Measurements from ENCODE around the gene CAMK2A.
"Not testable (repeated sequence)": the region's sequence is repeated elsewhere in the genome, so short reads cannot be mapped to it uniquely, and the experiment has no call there.

CAMK2A gene

GRCh38 chr5:150236981-150237754 lies 52.4 kb downstream of the CAMK2A start:
- Histone ChIP-seq H3K4me3 (ENCODE audit: low read length) (no peak overlapping the region), H3K9me3 (replicated peaks; ENCODE audit: low read length) (no peaks in the 10 kb centered on the region), H3K9ac (ENCODE audit: low read depth, low read length) (no peak overlapping the region), H3K4me1 (ENCODE audit: control insufficient read depth, insufficient read depth, low read length) (no peaks in the 10 kb centered on the region), H3K4me2 (ENCODE audit: low read length) (no peak overlapping the region), H3K36me3 (ENCODE audit: insufficient read depth, low read length) (no peaks in the 10 kb centered on the region), H3K27me3 (ENCODE audit: control insufficient read depth, insufficient read depth, low read length) (peaks cover 7% of the 10 kb centered on the region)

DNA sequence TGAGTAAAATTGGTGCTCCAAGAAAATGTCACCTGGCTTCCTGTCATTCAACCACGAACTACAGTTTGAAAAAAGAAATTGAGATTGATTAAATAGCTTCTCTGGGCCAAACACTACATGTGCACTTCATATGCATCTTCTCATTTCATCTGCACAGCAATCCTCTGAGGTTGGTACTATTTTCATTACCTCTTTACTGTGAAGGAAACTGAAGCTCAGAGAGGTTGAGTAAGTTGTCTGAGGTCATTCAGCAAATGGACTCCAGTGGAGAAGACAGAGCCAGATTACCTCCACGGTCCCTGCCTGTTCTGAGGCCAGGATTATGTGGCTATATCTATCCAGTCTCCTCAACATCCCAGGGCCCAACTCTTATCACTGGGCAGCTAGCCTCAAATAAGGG lies 53.3 kb downstream of the CAMK2A start:
- Histone ChIP-seq H3K4me2 (ENCODE audit: low read length) (no peak overlapping the region), H3K9me3 (replicated peaks; ENCODE audit: low read length) (no peaks in the 10 kb centered on the region), H3K27me3 (ENCODE audit: control insufficient read depth, insufficient read depth, low read length) (peaks cover 7% of the 10 kb centered on the region), H3K4me1 (ENCODE audit: control insufficient read depth, insufficient read depth, low read length) (no peaks in the 10 kb centered on the region), H3K4me3 (ENCODE audit: low read length) (no peak overlapping the region), H3K36me3 (ENCODE audit: insufficient read depth, low read length) (no peaks in the 10 kb centered on the region), H3K9ac (ENCODE audit: low read depth, low read length) (no peak overlapping the region)

- no peaks in the 10 kb centered on the region for H3K4me1 ChIP-seq (ENCODE audit: control insufficient read depth, insufficient read depth, low read length)
- no peak overlapping the region for H3K4me3 ChIP-seq (ENCODE audit: low read length)
- H3K9me3 ChIP-seq (replicated peaks; ENCODE audit: low read length), result no peaks in the 10 kb centered on the region
- H3K36me3 ChIP-seq (ENCODE audit: insufficient read depth, low read length), result no peaks in the 10 kb centered on the region
- H3K27me3 ChIP-seq (ENCODE audit: control insufficient read depth, insufficient read depth, low read length), result peaks cover 7% of the 10 kb centered on the region
- H3K9ac ChIP-seq (ENCODE audit: low read depth, low read length), result no peak overlapping the region
- no peak overlapping the region for H3K4me2 ChIP-seq (ENCODE audit: low read length)
Measured at GRCh38 chr5:150235500-150235854, 54.1 kb downstream of the CAMK2A start.

GRCh38 chr5:150234576-150235499 lies 54.7 kb downstream of the CAMK2A start:
- Histone ChIP-seq H3K36me3 (ENCODE audit: insufficient read depth, low read length) (no peaks in the 10 kb centered on the region), H3K9me3 (replicated peaks; ENCODE audit: low read length) (no peaks in the 10 kb centered on the region), H3K27me3 (ENCODE audit: control insufficient read depth, insufficient read depth, low read length) (peaks cover 7% of the 10 kb centered on the region), H3K4me2 (ENCODE audit: low read length) (no peak overlapping the region), H3K9ac (ENCODE audit: low read depth, low read length) (no peak overlapping the region), H3K4me3 (ENCODE audit: low read length) (no peak overlapping the region), H3K4me1 (ENCODE audit: control insufficient read depth, insufficient read depth, low read length) (no peaks in the 10 kb centered on the region)

GRCh38 chr5:150233706-150234105 lies 55.9 kb downstream of the CAMK2A start:
- H3K36me3 ChIP-seq (ENCODE audit: insufficient read depth, low read length); H3K9me3 ChIP-seq (replicated peaks; ENCODE audit: low read length); H3K4me2 ChIP-seq (ENCODE audit: low read length); H3K4me3 ChIP-seq (ENCODE audit: low read length); H3K4me1 ChIP-seq (ENCODE audit: control insufficient read depth, insufficient read depth, low read length); H3K9ac ChIP-seq (ENCODE audit: low read depth, low read length); H3K27me3 ChIP-seq (ENCODE audit: control insufficient read depth, insufficient read depth, low read length): not testable (repeated sequence)

DNA sequence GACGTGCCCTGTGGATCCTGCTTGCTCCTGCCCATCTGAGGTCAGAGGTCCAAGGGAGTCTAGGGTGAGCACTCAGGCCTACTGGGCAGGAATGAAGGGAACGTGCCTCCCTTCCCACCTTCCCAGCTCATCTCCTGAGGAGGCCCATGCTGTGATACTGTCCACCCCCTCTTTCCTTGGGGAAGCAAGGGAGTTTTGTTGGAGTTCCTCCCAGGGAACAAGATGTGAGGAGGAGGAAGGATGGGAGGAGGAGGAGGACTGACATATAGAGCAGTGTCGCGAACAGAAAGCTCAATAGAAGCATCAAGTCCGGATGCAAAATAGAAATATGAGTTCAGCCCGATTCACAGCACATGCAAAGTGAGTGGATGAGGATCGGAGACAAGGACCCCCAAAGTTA lies 58.7 kb downstream of the CAMK2A start:
- H3K36me3 ChIP-seq (ENCODE audit: insufficient read depth, low read length), result no peaks in the 10 kb centered on the region
- no peak overlapping the region for H3K9ac ChIP-seq (ENCODE audit: low read depth, low read length)
- H3K4me1 ChIP-seq (ENCODE audit: control insufficient read depth, insufficient read depth, low read length), result no peaks in the 10 kb centered on the region
- no peaks in the 10 kb centered on the region for H3K9me3 ChIP-seq (replicated peaks; ENCODE audit: low read length)
- no peak overlapping the region for H3K4me2 ChIP-seq (ENCODE audit: low read length)
- H3K4me3 ChIP-seq (ENCODE audit: low read length), result no peak overlapping the region
- no peaks in the 10 kb centered on the region for H3K27me3 ChIP-seq (ENCODE audit: control insufficient read depth, insufficient read depth, low read length)

GRCh38 chr5:150229571-150229970 lies 60.0 kb downstream of the CAMK2A start:
- no peak overlapping the region for H3K9ac ChIP-seq (ENCODE audit: low read depth, low read length)
- H3K27me3 ChIP-seq (ENCODE audit: control insufficient read depth, insufficient read depth, low read length), result no peaks in the 10 kb centered on the region
- H3K4me1 ChIP-seq (ENCODE audit: control insufficient read depth, insufficient read depth, low read length), result no peaks in the 10 kb centered on the region
- H3K4me2 ChIP-seq (ENCODE audit: low read length), result no peak overlapping the region
- no peaks in the 10 kb centered on the region for H3K9me3 ChIP-seq (replicated peaks; ENCODE audit: low read length)
- H3K4me3 ChIP-seq (ENCODE audit: low read length), result no peak overlapping the region
- no peaks in the 10 kb centered on the region for H3K36me3 ChIP-seq (ENCODE audit: insufficient read depth, low read length)

- Histone ChIP-seq H3K4me3 (ENCODE audit: low read length) (no peak overlapping the region), H3K9me3 (replicated peaks; ENCODE audit: low read length) (no peaks in the 10 kb centered on the region), H3K27me3 (ENCODE audit: control insufficient read depth, insufficient read depth, low read length) (no peaks in the 10 kb centered on the region), H3K9ac (ENCODE audit: low read depth, low read length) (no peak overlapping the region), H3K4me2 (ENCODE audit: low read length) (no peak overlapping the region), H3K4me1 (ENCODE audit: control insufficient read depth, insufficient read depth, low read length) (no peaks in the 10 kb centered on the region), H3K36me3 (ENCODE audit: insufficient read depth, low read length) (no peaks in the 10 kb centered on the region)
Measured at GRCh38 chr5:150227606-150228273, 61.8 kb downstream of the CAMK2A start.

DNA sequence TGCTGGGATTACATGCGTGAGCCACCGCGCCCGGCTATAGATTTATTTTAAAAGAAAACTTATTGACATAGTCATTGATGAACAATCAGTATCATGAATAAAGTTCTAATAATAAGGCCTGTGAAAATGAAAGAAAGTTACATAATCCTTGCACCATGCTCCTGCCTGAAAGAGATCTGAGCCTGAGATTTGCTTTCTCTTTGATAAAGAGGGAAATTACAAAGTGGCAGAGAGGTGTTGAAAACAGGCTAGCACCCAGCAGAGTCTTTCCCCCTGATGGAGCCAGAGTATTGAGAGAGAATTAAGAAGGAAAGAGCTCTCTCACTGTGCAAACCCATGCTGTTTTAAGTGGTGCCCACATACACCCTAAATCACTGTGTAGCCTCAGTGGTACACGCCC lies 62.5 kb downstream of the CAMK2A start:
- Histone ChIP-seq H3K9me3 (replicated peaks; ENCODE audit: low read length) (no peaks in the 10 kb centered on the region), H3K36me3 (ENCODE audit: insufficient read depth, low read length) (no peaks in the 10 kb centered on the region), H3K4me1 (ENCODE audit: control insufficient read depth, insufficient read depth, low read length) (no peaks in the 10 kb centered on the region), H3K4me2 (ENCODE audit: low read length) (no peak overlapping the region), H3K27me3 (ENCODE audit: control insufficient read depth, insufficient read depth, low read length) (peaks cover 5% of the 10 kb centered on the region), H3K9ac (ENCODE audit: low read depth, low read length) (no peak overlapping the region), H3K4me3 (ENCODE audit: low read length) (no peak overlapping the region)

DNA sequence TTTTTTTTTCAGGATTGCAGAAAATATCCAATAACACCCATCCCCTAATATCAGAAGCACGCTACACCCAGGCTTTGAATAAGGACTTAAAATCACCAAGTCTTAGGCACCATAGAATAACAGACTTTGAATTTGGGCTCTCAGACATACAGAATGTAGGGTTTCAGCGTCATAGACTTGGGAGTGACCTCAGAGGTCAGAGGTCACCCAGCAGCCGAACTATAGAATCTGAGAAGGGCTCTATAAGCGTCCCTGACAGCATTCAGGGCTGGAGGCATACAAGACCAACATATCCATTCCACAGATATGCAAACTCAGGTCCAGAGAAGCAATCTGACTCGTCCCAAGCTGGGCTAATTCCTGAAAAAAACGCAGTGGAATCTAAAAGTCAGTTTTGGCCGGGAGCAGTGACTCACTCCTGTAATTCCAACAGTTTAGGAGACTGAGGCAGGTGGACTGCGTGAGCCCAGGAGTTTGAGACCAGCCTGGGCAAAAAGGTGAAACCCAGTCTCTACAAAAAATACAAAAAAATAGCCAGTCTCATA lies 65.0 kb downstream of the CAMK2A start:
- H3K4me3 ChIP-seq (ENCODE audit: low read length), result no peak overlapping the region
- H3K4me2 ChIP-seq (ENCODE audit: low read length), result no peak overlapping the region
- no peaks in the 10 kb centered on the region for H3K36me3 ChIP-seq (ENCODE audit: insufficient read depth, low read length)

DNA sequence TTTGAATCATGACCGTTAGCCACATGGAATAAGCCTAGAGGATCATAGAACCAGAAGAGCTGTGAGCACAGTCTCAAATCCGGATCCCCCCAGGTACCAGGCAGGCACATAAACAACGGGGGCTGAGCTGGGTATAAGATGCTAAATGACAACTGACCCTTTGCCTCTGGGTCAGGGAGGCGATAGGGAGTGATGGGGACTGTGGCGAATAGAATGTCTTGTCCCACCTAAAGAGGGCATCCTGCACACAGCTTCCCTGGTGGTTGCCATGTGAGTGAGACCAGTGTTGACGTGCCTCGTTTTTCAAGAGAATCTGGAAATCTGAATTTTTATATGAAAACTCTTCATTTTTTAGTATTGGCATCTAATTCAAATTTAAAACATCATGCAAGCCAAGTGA lies 66.1 kb downstream of the CAMK2A start:
- Histone ChIP-seq H3K27me3 (ENCODE audit: control insufficient read depth, insufficient read depth, low read length) (peaks cover 14% of the 10 kb centered on the region), H3K4me2 (ENCODE audit: low read length) (no peak overlapping the region)

More for the DNA sequence above, 65.0 kb downstream of the CAMK2A start:
- Histone ChIP-seq H3K27me3 (ENCODE audit: control insufficient read depth, insufficient read depth, low read length) (peaks cover 14% of the 10 kb centered on the region), H3K4me1 (ENCODE audit: control insufficient read depth, insufficient read depth, low read length) (no peaks in the 10 kb centered on the region), H3K9me3 (replicated peaks; ENCODE audit: low read length) (no peaks in the 10 kb centered on the region), H3K9ac (ENCODE audit: low read depth, low read length) (no peak overlapping the region)

More for the DNA sequence above, 66.1 kb downstream of the CAMK2A start:
- Histone ChIP-seq H3K9ac (ENCODE audit: low read depth, low read length) (no peak overlapping the region), H3K4me3 (ENCODE audit: low read length) (no peak overlapping the region), H3K9me3 (replicated peaks; ENCODE audit: low read length) (no peaks in the 10 kb centered on the region), H3K4me1 (ENCODE audit: control insufficient read depth, insufficient read depth, low read length) (no peaks in the 10 kb centered on the region), H3K36me3 (ENCODE audit: insufficient read depth, low read length) (no peaks in the 10 kb centered on the region)

All from skeletal muscle satellite cell (primary cell).